Right renal pelvis (tissue), 4 donors: ENCODE measurements around the gene OR8B2. TPM values are rescaled to one million over a fixed set of nuclear protein-coding genes. Genes with fewer than 3 reads are reported as not detected.

Experiments
- polyA plus RNA-seq, 4 donors: library from polyadenylated mRNA; unstranded; fragments of 120-200 nt; gene quantifications; one replicate each; pipeline ENCODE4 v1.2.1, GENCODE V29; 2013; ENCODE audit not compliant: insufficient read length in 4 of 4

Gene OR8B2
- polyA plus RNA-seq, 4 donors, result not detected

Other genes with a start within 250 kb of the OR8B2 start
- not detected for gene OR10D3, start 201.2 kb downstream of the OR8B2 start, polyA plus RNA-seq
- not detected for gene OR8G1, start 143.4 kb downstream of the OR8B2 start, polyA plus RNA-seq
- gene OR8G5, start 128.1 kb downstream of the OR8B2 start, polyA plus RNA-seq, result not detected
- not detected for gene OR8D1, start 70.5 kb downstream of the OR8B2 start, polyA plus RNA-seq
- gene OR8D2, start 64.3 kb downstream of the OR8B2 start, polyA plus RNA-seq, result not detected
- not detected for gene OR8B3, start 14.5 kb upstream of the OR8B2 start, polyA plus RNA-seq
- gene OR8B4, start 40.4 kb upstream of the OR8B2 start, polyA plus RNA-seq, result not detected
- gene OR8B8, start 61.2 kb upstream of the OR8B2 start, polyA plus RNA-seq, result not detected
- gene OR8B12, start 159.2 kb upstream of the OR8B2 start, polyA plus RNA-seq, result under 1 TPM in 1 of 4 donors, not detected in 3; 0.04 TPM
- under 1 TPM in 1 of 4 donors, not detected in 3; 0.04 TPM for gene OR8A1, start 185.5 kb upstream of the OR8B2 start, polyA plus RNA-seq
- gene PANX3, start 226.9 kb upstream of the OR8B2 start, polyA plus RNA-seq, result under 1 TPM in 1 of 4 donors, not detected in 3; 0.03 TPM
- 10 to 100 TPM; 26.1 to 31.5 (median 27.5) TPM for gene TBRG1, start 238.4 kb upstream of the OR8B2 start, polyA plus RNA-seq